HG02798 (cell line): Measurements from ENCODE around the gene PPA2.
A peak's percentile ranks its signal among the peaks of the same experiment; 100 is the strongest.
"Not testable (repeated sequence)": the region's sequence is repeated elsewhere in the genome, so short reads cannot be mapped to it uniquely, and the experiment has no call there.

Experiments used
- ATAC-seq: cut with Tn5 transposase; IDR thresholded peaks from one replicate; pipeline ENCODE4 v1.9.1; 2021; ENCODE audit warnings: mild to moderate bottlenecking; ENCODE audit not compliant: unreplicated experiment, poor library complexity

Gene PPA2

GRCh38 chr4:105473324-105474098, at the start of gene PPA2:
Gene PPA2 (minus strand): TSS chr4:105474062. CDS start chr4:105474050, 12 bp downstream.
- ATAC-seq, result peak; percentile 88

- ATAC-seq, result peak; percentile 87
Observed at GRCh38 chr4:105520819-105521790, 47.2 kb upstream of the PPA2 start.

GRCh38 chr4:105510245-105510644, 36.4 kb upstream of the PPA2 start:
- ATAC-seq, result no peak

GRCh38 chr4:105509714-105510113, 35.9 kb upstream of the PPA2 start:
- ATAC-seq, result no peak

GRCh38 chr4:105509291-105509690, 35.4 kb upstream of the PPA2 start:
- ATAC-seq, result peak; percentile 88

GRCh38 chr4:105504744-105505143, 30.9 kb upstream of the PPA2 start:
- no peak for ATAC-seq

- no peak for ATAC-seq
Observed at GRCh38 chr4:105503484-105503883, 29.6 kb upstream of the PPA2 start.

GRCh38 chr4:105496899-105497298, 23.0 kb upstream of the PPA2 start:
- ATAC-seq, result no peak

GRCh38 chr4:105495667-105496066, 21.8 kb upstream of the PPA2 start:
- no peak for ATAC-seq

GRCh38 chr4:105490523-105490922, 16.7 kb upstream of the PPA2 start:
- no peak for ATAC-seq

- no peak for ATAC-seq
Observed at GRCh38 chr4:105483840-105484239, 10.0 kb upstream of the PPA2 start.

- ATAC-seq, result peak; percentile 2
Observed at GRCh38 chr4:105474099-105474518, 247 bp upstream of the PPA2 start.

- ATAC-seq, result no peak
Observed at GRCh38 chr4:105472871-105473323, 965 bp downstream of the PPA2 start.

- ATAC-seq, result peak; percentile 45
Observed at GRCh38 chr4:105471566-105472176, 2.2 kb downstream of the PPA2 start.

GRCh38 chr4:105470766-105471165, 3.1 kb downstream of the PPA2 start:
- no peak for ATAC-seq

GRCh38 chr4:105469736-105470135, 4.1 kb downstream of the PPA2 start:
- no peak for ATAC-seq

- ATAC-seq, result no peak
Observed at GRCh38 chr4:105466580-105466979, 7.3 kb downstream of the PPA2 start.

- not testable (repeated sequence) for ATAC-seq
Observed at GRCh38 chr4:105464563-105464962, 9.3 kb downstream of the PPA2 start.

- ATAC-seq, result no peak
Observed at GRCh38 chr4:105462576-105462975, 11.3 kb downstream of the PPA2 start.

GRCh38 chr4:105461621-105462382, 12.1 kb downstream of the PPA2 start:
- no peak for ATAC-seq
